Gastrocnemius medialis (tissue), 4 donors: Measurements from ENCODE around the gene B3GNT7.

Experiments
- POLR2A ChIP-seq, 2 donors: fragments of 450-650 bp; IDR thresholded peaks; one replicate each; pipeline ENCODE4 v1.6.1; 2017; ENCODE audit warnings: antibody characterized with exemption in 2 of 2, mild to moderate bottlenecking in 2 of 2, moderate library complexity in 2 of 2
- TF ChIP-seq, protein P1 (sequence below), 5 experiments: fragments of 450-650 bp in 3 of 5; fragments of 200-600 bp in 2 of 5; sonication (generic) in 2 of 5; IDR thresholded peaks in 4 of 5; conservative IDR thresholded peaks in 1 of 5; 1 replicate in 4 of 5; 2 replicates in 1 of 5; pipeline ENCODE4 v1.5.1; 2016 to 2019; ENCODE audit warnings: antibody characterized with exemption in 5 of 5, mild to moderate bottlenecking in 3 of 5, moderate library complexity in 3 of 5

DNA sequence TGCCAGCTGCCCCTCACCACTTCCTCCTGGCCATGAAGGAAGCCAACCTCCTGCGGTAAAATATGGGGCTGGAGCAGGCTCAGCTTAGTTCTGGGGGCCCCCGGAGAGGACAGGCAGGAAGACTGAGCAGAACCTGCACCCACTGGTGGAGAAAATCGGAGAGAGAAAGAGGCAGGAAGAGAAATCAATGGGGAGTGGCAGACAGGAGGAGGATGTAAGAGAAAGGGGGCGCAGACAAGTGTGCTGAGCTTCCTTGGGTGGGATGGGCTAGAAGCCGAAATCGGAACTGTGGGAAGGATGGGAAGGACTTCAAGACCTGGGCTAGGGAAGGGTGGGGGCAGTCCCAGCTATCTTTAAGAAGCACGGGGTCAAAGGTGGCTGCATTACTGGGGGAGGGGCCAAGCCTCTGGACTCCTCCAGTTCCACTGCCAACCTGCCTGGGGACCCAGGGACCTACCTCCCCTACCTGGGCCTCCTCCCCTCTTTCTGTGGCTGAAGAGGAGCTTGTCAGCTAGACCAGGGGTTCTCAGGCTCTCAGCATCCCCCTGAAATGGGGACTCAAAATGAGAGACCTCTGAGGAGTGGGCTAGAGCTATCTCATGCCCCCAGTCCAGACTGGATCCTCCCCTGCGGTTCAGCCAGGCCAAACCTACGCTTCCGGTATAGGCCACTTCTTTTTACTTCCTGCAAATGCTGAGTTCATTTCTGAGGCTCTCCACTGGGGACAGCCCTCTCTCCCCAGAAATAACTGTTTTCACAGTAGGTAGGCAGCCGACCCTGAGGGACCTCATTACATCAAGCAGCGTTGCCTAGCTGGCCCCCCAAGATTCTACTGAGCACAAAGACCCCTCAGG is 33.6 kb upstream of the B3GNT7 start:
- TF ChIP-seq, protein P1, sequence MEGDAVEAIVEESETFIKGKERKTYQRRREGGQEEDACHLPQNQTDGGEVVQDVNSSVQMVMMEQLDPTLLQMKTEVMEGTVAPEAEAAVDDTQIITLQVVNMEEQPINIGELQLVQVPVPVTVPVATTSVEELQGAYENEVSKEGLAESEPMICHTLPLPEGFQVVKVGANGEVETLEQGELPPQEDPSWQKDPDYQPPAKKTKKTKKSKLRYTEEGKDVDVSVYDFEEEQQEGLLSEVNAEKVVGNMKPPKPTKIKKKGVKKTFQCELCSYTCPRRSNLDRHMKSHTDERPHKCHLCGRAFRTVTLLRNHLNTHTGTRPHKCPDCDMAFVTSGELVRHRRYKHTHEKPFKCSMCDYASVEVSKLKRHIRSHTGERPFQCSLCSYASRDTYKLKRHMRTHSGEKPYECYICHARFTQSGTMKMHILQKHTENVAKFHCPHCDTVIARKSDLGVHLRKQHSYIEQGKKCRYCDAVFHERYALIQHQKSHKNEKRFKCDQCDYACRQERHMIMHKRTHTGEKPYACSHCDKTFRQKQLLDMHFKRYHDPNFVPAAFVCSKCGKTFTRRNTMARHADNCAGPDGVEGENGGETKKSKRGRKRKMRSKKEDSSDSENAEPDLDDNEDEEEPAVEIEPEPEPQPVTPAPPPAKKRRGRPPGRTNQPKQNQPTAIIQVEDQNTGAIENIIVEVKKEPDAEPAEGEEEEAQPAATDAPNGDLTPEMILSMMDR (IDR thresholded peaks at IDR 0.05 in 4 of 5, conservative IDR thresholded peaks at IDR 0.05 in 1 of 5): no peak
- no peak for TF ChIP-seq POLR2A (IDR thresholded peaks at IDR 0.05)
